Endothelial cell of umbilical vein (primary cell): Measurements from ENCODE around the gene CMTR1. TPM values are rescaled to one million over a fixed set of nuclear protein-coding genes. Genes with fewer than 3 reads are reported as not detected.

Experiments
- BruUV-seq: library from RNA; stranded (reverse); fragments of 400-500 nt; replicated peaks from 2 replicates; lab custom pipeline; 2021; lab: Mats Ljungman, UMichigan
- CTCF ChIA-PET: fragments of 300-600, 350-600 bp; sonication (Branson Sonifier 250); formaldehyde crosslinking; loops from one replicate; lab custom pipeline; 2021; ENCODE audit warnings: antibody characterized with exemption, inconsistent platforms; lab: Charles Lee
- POLR2A ChIA-PET: fragments of 300-600, 350-600 bp; sonication (Branson Sonifier 250); formaldehyde crosslinking; loops from one replicate; lab custom pipeline; 2021; ENCODE audit warnings: antibody characterized with exemption, inconsistent platforms; lab: Charles Lee
- DNase-seq: peaks from one replicate; pipeline ENCODE4 v3.0.0-alpha.2; 2011; ENCODE audit warnings: low read depth, low spot score
- FAIRE-seq: peaks from 2 replicates; lab custom pipeline; 2011; peaks lifted over from hg19 to GRCh38; lab: Jason Lieb, UNC
- H2AFZ ChIP-seq: 2 replicates; pipeline ENCODE4 v1.6.0; 2012; ENCODE audit warnings: low read depth, low read length, control low read depth, inconsistent platforms
- H3K27ac ChIP-seq: 2 replicates; pipeline ENCODE4 v1.5.1; 2011; ENCODE audit warnings: low read depth, mild to moderate bottlenecking, control low read depth, low read length, moderate library complexity; ENCODE audit not compliant: insufficient read depth
- H3K27me3 ChIP-seq, 2 experiments: 2 replicates each; pipeline versions ENCODE4 v1.6.0 to v1.6.1; 2011; ENCODE audit warnings: low read length in 2 of 2, mixed read lengths in 1 of 2; ENCODE audit not compliant: control insufficient read depth in 2 of 2, insufficient read depth in 2 of 2
- H3K36me3 ChIP-seq, 2 experiments: 2 replicates in 1 of 2; 3 replicates in 1 of 2; pipeline ENCODE4 v1.5.1; 2011; ENCODE audit warnings: low read length in 2 of 2, mild to moderate bottlenecking in 1 of 2, moderate library complexity in 1 of 2; ENCODE audit not compliant: control insufficient read depth in 2 of 2, insufficient read depth in 2 of 2; ENCODE audit errors: extremely low read depth in 1 of 2
- H3K4me1 ChIP-seq: 3 replicates; pipeline ENCODE4 v1.5.1; 2011; ENCODE audit warnings: mild to moderate bottlenecking, low read length; ENCODE audit not compliant: control insufficient read depth, insufficient read depth; ENCODE audit errors: extremely low read depth
- H3K4me2 ChIP-seq: 2 replicates; pipeline ENCODE4 v1.6.1; 2011; ENCODE audit warnings: low read length, control low read depth, mixed read lengths; ENCODE audit not compliant: insufficient read depth
- H3K4me3 ChIP-seq, 3 experiments: fragments of 200-600 bp in 1 of 3; sonication (generic), shearing (Covaris generic) in 1 of 3; replicated peaks in 1 of 3; 2 replicates each; pipeline ENCODE4 v1.5.1; 2011 to 2016; ENCODE audit warnings: control low read depth in 3 of 3, low read length in 3 of 3, mild to moderate bottlenecking in 2 of 3, inconsistent platforms in 1 of 3, low read depth in 1 of 3, moderate library complexity in 1 of 3; ENCODE audit not compliant: insufficient read depth in 1 of 3
- H3K79me2 ChIP-seq: 2 replicates; pipeline ENCODE4 v1.6.0; 2012; ENCODE audit warnings: low read length, inconsistent platforms; ENCODE audit not compliant: control insufficient read depth, insufficient read depth
- H3K9ac ChIP-seq: replicated peaks from 2 replicates; pipeline ENCODE3; 2011; ENCODE audit warnings: low read length, control low read depth; ENCODE audit not compliant: insufficient read depth; ENCODE audit errors: extremely low read depth
- H3K9me1 ChIP-seq: replicated peaks from 3 replicates; pipeline ENCODE4 v1.6.0; 2011; ENCODE audit warnings: mild to moderate bottlenecking, low read length; ENCODE audit not compliant: control insufficient read depth, insufficient read depth; ENCODE audit errors: extremely low read depth
- H3K9me3 ChIP-seq: replicated peaks from 2 replicates; pipeline ENCODE4 v1.5.1; 2012; ENCODE audit warnings: low read length, inconsistent platforms; ENCODE audit not compliant: control insufficient read depth, insufficient read depth
- H4K20me1 ChIP-seq: replicated peaks from 2 replicates; pipeline ENCODE3; 2011; ENCODE audit warnings: mild to moderate bottlenecking, low read length; ENCODE audit not compliant: control insufficient read depth, insufficient read depth; ENCODE audit errors: extremely low read depth
- EZH2 ChIP-seq: IDR thresholded peaks from 2 replicates; pipeline ENCODE4 v1.6.1; 2012; ENCODE audit warnings: borderline replicate concordance, low read depth, mild to moderate bottlenecking, moderate library complexity, low read length, inconsistent platforms; ENCODE audit not compliant: severe bottlenecking
- FOS ChIP-seq: IDR thresholded peaks from 2 replicates; pipeline ENCODE4 v1.6.1; 2011; ENCODE audit warnings: mild to moderate bottlenecking, low read length, moderate library complexity, borderline replicate concordance; ENCODE audit not compliant: insufficient read depth
- GATA2 ChIP-seq: IDR thresholded peaks from 2 replicates; pipeline ENCODE4 v1.7.0; 2011; ENCODE audit warnings: low read depth, mild to moderate bottlenecking, moderate library complexity, mixed read lengths, low read length; ENCODE audit not compliant: insufficient read length, insufficient read depth
- JUN ChIP-seq: IDR thresholded peaks from 2 replicates; pipeline ENCODE4 v1.6.1; 2011; ENCODE audit warnings: borderline replicate concordance, low read depth; ENCODE audit not compliant: insufficient read length, insufficient read depth
- MYC ChIP-seq: IDR thresholded peaks from one replicate; pipeline ENCODE4 v1.6.1; 2011; ENCODE audit warnings: mild to moderate bottlenecking, low read depth, low read length
- POLR2A ChIP-seq: IDR thresholded peaks from 2 replicates; pipeline ENCODE4 v1.6.1; 2012; ENCODE audit warnings: low read depth, mild to moderate bottlenecking, control low read depth, low read length
- POLR2AphosphoS5 ChIP-seq: IDR thresholded peaks from 2 replicates; pipeline ENCODE4 v1.6.1; 2012; ENCODE audit warnings: low read depth, mild to moderate bottlenecking, control low read depth, low read length, moderate library complexity; ENCODE audit not compliant: insufficient read depth
- dilution Hi-C: fragments of 300-500 bp; cut with MboI; formaldehyde crosslinking; loops from one replicate; pipeline ENCODE4 v1.15.0; 2019; ENCODE audit warnings: low sequenced_read_pairs; ENCODE audit not compliant: extremely low pct_ligation_motif_present
- intact Hi-C: fragments of 100-400 bp; cut with micrococcal nuclease; formaldehyde crosslinking; loops from one replicate; pipeline ENCODE4 v1.10.0; 2022
- polyA plus RNA-seq, 4 experiments: library from polyadenylated mRNA; depleted of rRNA in 3 of 4; stranded (reverse) in 3 of 4; unstranded in 1 of 4; fragments of >200 nt; gene quantifications; 2 replicates each; pipeline versions ENCODE4 v1.2.1 to v1.2.3, GENCODE V29; 2011 to 2012; ENCODE audit warnings: missing spikeins in 1 of 4
- total RNA-seq: library from RNA; stranded (reverse); gene quantifications from 2 replicates; pipeline ENCODE4 v1.2.3, GENCODE V29; 2021
- TF ChIP-seq, protein P1 (sequence below): IDR thresholded peaks from 2 replicates; pipeline ENCODE4 v1.6.1; 2011; ENCODE audit not compliant: insufficient read depth, insufficient read length
- TF ChIP-seq, protein P2 (sequence below), 2 donors: IDR thresholded peaks; 1 replicate in 1 of 2; 2 replicates in 1 of 2; pipeline ENCODE4 v1.5.1; 2011; ENCODE audit warnings: low read length in 2 of 2, mild to moderate bottlenecking in 2 of 2, moderate library complexity in 2 of 2, control low read depth in 1 of 2, inconsistent platforms in 1 of 2, low read depth in 1 of 2; ENCODE audit not compliant: insufficient read depth in 1 of 2; ENCODE audit errors: extremely low read depth in 1 of 2

CMTR1 gene
- total and polyA plus RNA-seq, 2 donors (not counting 3 experiments of a cell fraction or from before 2014, with no cell fraction given), result 19.5 to 38.0 TPM

DNA sequence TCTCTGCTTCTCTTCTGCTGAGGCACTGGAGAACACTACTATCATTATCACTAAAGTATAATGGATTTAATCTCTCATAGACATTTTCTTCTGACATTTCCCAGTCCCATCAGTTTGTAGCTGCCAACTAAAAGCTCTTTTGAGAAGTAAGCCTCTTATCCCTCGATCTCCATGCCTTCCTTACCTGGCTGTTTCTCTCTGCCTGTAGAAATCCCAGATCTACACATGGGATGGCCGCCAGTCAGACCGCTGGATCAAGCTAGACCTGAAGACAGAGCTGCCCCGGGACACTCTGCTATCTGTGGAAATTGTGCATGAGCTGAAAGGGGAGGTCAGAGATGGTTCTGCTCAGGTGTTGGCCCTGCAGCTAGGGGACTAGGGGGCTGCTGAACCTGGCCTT lies 41.3 kb downstream of the CMTR1 start:
- ChIA-PET POLR2A (no interaction called here), CTCF (no interaction called here)
- Histone ChIP-seq H3K27ac (no peak overlapping the region), H3K36me3 (peaks cover 12 to 54% of the 10 kb centered on the region in 2 experiments), H4K20me1 (no peaks in the 10 kb centered on the region), H3K4me3 (no peak overlapping the region), H3K79me2 (no peaks in the 10 kb centered on the region), H3K4me1 (no peaks in the 10 kb centered on the region), H2AFZ (no peak overlapping the region), H3K9me3 (no peaks in the 10 kb centered on the region), H3K27me3 (no peaks in the 10 kb centered on the region), H3K9ac (no peak overlapping the region), H3K4me2 (no peak overlapping the region), H3K9me1 (no peaks in the 10 kb centered on the region)
- BruUV-seq, result no TSS peak
- TF ChIP-seq GATA2 (no peak), FOS (no peak), JUN (no peak)
- FAIRE-seq (no peak), DNase-seq (no peak)
- dilution Hi-C loops (no loop called here), intact Hi-C loops (no loop called here)

DNA sequence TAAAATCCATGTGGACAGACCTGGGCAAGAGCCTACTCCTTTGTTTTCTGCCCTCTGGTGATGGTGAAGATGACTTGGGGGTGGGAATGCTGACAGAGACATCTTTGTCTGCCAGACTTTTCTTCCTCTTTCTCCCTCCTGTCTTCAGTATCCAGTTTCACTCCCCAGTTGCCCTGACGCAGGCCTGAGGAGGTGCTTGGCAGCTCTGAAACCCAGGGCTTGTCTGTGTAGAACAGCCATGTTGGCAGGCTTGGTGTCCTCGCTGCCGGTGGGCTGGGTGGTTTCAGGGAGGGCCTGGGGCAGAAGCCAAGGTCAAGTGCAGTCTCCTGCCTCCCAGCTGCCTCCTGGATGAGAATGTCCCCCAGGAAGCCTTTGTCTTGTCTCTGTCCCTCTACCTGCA lies 44.2 kb downstream of the CMTR1 start:
- CTCF ChIA-PET, result interaction anchor here (1.1 kb wide), 1 partner anchor 88 kb away, joined by 3 read pairs; no protein-coding TSS in a partner anchor
- dilution Hi-C loops (no loop called here), intact Hi-C loops (no loop called here)
- H3K4me3 ChIP-seq, result no peak overlapping the region
- DNase-seq, result no peak
- H3K36me3 ChIP-seq, result peaks cover 12 to 53% of the 10 kb centered on the region in 2 experiments
- H3K4me1 ChIP-seq, result no peaks in the 10 kb centered on the region
- FAIRE-seq, result no peak
- no peaks in the 10 kb centered on the region for H3K9me1 ChIP-seq
- TF ChIP-seq MYC (no peak), POLR2AphosphoS5 (no peak), FOS (no peak), GATA2 (no peak), JUN (no peak), EZH2 (no peak), POLR2A (no peak)
- TF ChIP-seq, protein P1, sequence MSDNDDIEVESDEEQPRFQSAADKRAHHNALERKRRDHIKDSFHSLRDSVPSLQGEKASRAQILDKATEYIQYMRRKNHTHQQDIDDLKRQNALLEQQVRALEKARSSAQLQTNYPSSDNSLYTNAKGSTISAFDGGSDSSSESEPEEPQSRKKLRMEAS, result no peak
- TF ChIP-seq, protein P2, sequence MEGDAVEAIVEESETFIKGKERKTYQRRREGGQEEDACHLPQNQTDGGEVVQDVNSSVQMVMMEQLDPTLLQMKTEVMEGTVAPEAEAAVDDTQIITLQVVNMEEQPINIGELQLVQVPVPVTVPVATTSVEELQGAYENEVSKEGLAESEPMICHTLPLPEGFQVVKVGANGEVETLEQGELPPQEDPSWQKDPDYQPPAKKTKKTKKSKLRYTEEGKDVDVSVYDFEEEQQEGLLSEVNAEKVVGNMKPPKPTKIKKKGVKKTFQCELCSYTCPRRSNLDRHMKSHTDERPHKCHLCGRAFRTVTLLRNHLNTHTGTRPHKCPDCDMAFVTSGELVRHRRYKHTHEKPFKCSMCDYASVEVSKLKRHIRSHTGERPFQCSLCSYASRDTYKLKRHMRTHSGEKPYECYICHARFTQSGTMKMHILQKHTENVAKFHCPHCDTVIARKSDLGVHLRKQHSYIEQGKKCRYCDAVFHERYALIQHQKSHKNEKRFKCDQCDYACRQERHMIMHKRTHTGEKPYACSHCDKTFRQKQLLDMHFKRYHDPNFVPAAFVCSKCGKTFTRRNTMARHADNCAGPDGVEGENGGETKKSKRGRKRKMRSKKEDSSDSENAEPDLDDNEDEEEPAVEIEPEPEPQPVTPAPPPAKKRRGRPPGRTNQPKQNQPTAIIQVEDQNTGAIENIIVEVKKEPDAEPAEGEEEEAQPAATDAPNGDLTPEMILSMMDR (IDR thresholded peaks at IDR 0.05; ENCODE audit: extremely low read depth in 1 of 2, insufficient read depth in 1 of 2, low read depth in 1 of 2, low read length in 2 of 2), result no peak
- H3K9me3 ChIP-seq, result no peaks in the 10 kb centered on the region
- H3K4me2 ChIP-seq, result no peak overlapping the region
- no peak overlapping the region for H3K9ac ChIP-seq
- H4K20me1 ChIP-seq, result no peaks in the 10 kb centered on the region
- no peak overlapping the region for H3K27ac ChIP-seq
- no peak overlapping the region for H2AFZ ChIP-seq
- no TSS peak for BruUV-seq
- POLR2A ChIA-PET, result no interaction called here
- H3K27me3 ChIP-seq, result no peaks in the 10 kb centered on the region
- H3K79me2 ChIP-seq, result no peaks in the 10 kb centered on the region
